ENCODE measurements around the gene OPHN1. TPM values are rescaled to one million over a fixed set of nuclear protein-coding genes. Genes with fewer than 3 reads are reported as not detected.

OPHN1 gene
- total RNA-seq, 2 donors from 2014 or later: 2.3 to 4.3 TPM

- no peaks in the 10 kb centered on the region for H3K4me1 ChIP-seq
- H3K9me3 ChIP-seq: no peaks in the 10 kb centered on the region
- no peak for TF ChIP-seq CTCF (IDR thresholded peaks at IDR 0.05)
- no peak for TF ChIP-seq POLR2A (IDR thresholded peaks at IDR 0.05)
- H3K27me3 ChIP-seq: no peaks in the 10 kb centered on the region
- WGBS, 2 donors: 87 to 96% methylated on average over 2 of the region's 2 CpGs
- no peak overlapping the region for H3K27ac ChIP-seq
- no peak overlapping the region for H3K4me3 ChIP-seq
- ATAC-seq (no peak), DNase-seq (no peak)
- intact Hi-C loops (cut with DNase I): no loop called here
- no peaks in the 10 kb centered on the region for H3K36me3 ChIP-seq (replicated peaks in 1 of 2; ENCODE audit: insufficient read depth in 1 of 2, low read depth in 2 of 2)
Observed at GRCh38 chrX:68139791-68140190, 293.5 kb downstream of the OPHN1 start.

- TF ChIP-seq CTCF (IDR thresholded peaks at IDR 0.05) (no peak), POLR2A (IDR thresholded peaks at IDR 0.05) (no peak)
- WGBS, 2 donors: 82 to 86% methylated on average over 4 of the region's 4 CpGs
- Histone ChIP-seq H3K4me1 (no peaks in the 10 kb centered on the region), H3K27me3 (no peaks in the 10 kb centered on the region), H3K9me3 (no peaks in the 10 kb centered on the region), H3K4me3 (no peak overlapping the region), H3K27ac (no peak overlapping the region), H3K36me3 (replicated peaks in 1 of 2; ENCODE audit: insufficient read depth in 1 of 2, low read depth in 2 of 2) (no peaks in the 10 kb centered on the region)
- DNase-seq: no peak
- no peak for ATAC-seq
- intact Hi-C loops (cut with DNase I): no loop called here
Observed at GRCh38 chrX:68133181-68133580, 300.1 kb downstream of the OPHN1 start.

GRCh38 chrX:68132749-68133148 lies 300.5 kb downstream of the OPHN1 start:
- H3K36me3 ChIP-seq (replicated peaks in 1 of 2; ENCODE audit: insufficient read depth in 1 of 2, low read depth in 2 of 2): no peaks in the 10 kb centered on the region
- intact Hi-C loops (cut with DNase I): no loop called here
- no peaks in the 10 kb centered on the region for H3K9me3 ChIP-seq
- no peak overlapping the region for H3K4me3 ChIP-seq
- TF ChIP-seq CTCF (IDR thresholded peaks at IDR 0.05) (no peak), POLR2A (IDR thresholded peaks at IDR 0.05) (no peak)
- ATAC-seq: no peak
- no peaks in the 10 kb centered on the region for H3K27me3 ChIP-seq
- no peak for DNase-seq
- WGBS, 2 donors: 97 to 100% methylated on average over 13 to 28 of the region's 29 CpGs
- no peaks in the 10 kb centered on the region for H3K4me1 ChIP-seq
- no peak overlapping the region for H3K27ac ChIP-seq

- H3K9me3 ChIP-seq: no peaks in the 10 kb centered on the region
- H3K36me3 ChIP-seq (replicated peaks in 1 of 2; ENCODE audit: insufficient read depth in 1 of 2, low read depth in 2 of 2): no peaks in the 10 kb centered on the region
- no peak for ATAC-seq
- no peaks in the 10 kb centered on the region for H3K27me3 ChIP-seq
- DNase-seq: no peak
- no peaks in the 10 kb centered on the region for H3K4me1 ChIP-seq
- no peak overlapping the region for H3K27ac ChIP-seq
- no peak overlapping the region for H3K4me3 ChIP-seq
- 80 to 100% methylated on average over 2 of the region's 2 CpGs for WGBS, 2 donors
- TF ChIP-seq POLR2A (IDR thresholded peaks at IDR 0.05): no peak
- TF ChIP-seq CTCF (IDR thresholded peaks at IDR 0.05): no peak
- intact Hi-C loops (cut with DNase I): no loop called here
Observed at GRCh38 chrX:68121835-68122234, 311.5 kb downstream of the OPHN1 start.

GRCh38 chrX:68121371-68121770 lies 311.9 kb downstream of the OPHN1 start:
- WGBS, 2 donors: 88 to 92% methylated on average over 1 of the region's 1 CpG
- no peak for DNase-seq

More at GRCh38 chrX:68121371-68121770, 311.9 kb downstream of the OPHN1 start:
- Histone ChIP-seq H3K4me1 (no peaks in the 10 kb centered on the region), H3K4me3 (no peak overlapping the region), H3K9me3 (no peaks in the 10 kb centered on the region), H3K27ac (no peak overlapping the region), H3K36me3 (replicated peaks in 1 of 2; ENCODE audit: insufficient read depth in 1 of 2, low read depth in 2 of 2) (no peaks in the 10 kb centered on the region), H3K27me3 (no peaks in the 10 kb centered on the region)
- ATAC-seq: no peak
- TF ChIP-seq CTCF (IDR thresholded peaks at IDR 0.05) (no peak), POLR2A (IDR thresholded peaks at IDR 0.05) (no peak)
- intact Hi-C loops (cut with DNase I): no loop called here
